Chondrocyte (in vitro differentiated cells): ENCODE results near the gene ZSCAN4. TPM values are rescaled to one million over a fixed set of nuclear protein-coding genes. Genes with fewer than 3 reads are reported as not detected.
A peak's percentile ranks its signal among the peaks of the same experiment; 100 is the strongest.

ENCODE experiments used
- DNase-seq: peaks from one replicate; pipeline ENCODE4 v3.0.0; 2021; ENCODE audit warnings: mixed read lengths, low spot score
- H3K27ac Mint-ChIP-seq: one replicate; pipeline ENCODE4 v1.8.0; 2021; ENCODE audit warnings: mild to moderate bottlenecking, moderate library complexity, mixed read lengths; ENCODE audit not compliant: unreplicated experiment
- H3K27me3 Mint-ChIP-seq: 2 replicates; pipeline ENCODE4 v1.8.0; 2021; ENCODE audit warnings: low read depth, mixed read lengths
- H3K36me3 Mint-ChIP-seq: 2 replicates; pipeline ENCODE4 v1.8.0; 2021; ENCODE audit warnings: low read depth, mixed read lengths
- H3K4me1 Mint-ChIP-seq: 2 replicates; pipeline ENCODE4 v1.8.0; 2021; ENCODE audit warnings: low read depth, mild to moderate bottlenecking, mixed read lengths
- H3K4me3 Mint-ChIP-seq: one replicate; pipeline ENCODE4 v1.8.0; 2021; ENCODE audit warnings: mild to moderate bottlenecking, moderate library complexity, mixed read lengths; ENCODE audit not compliant: unreplicated experiment
- H3K9me3 Mint-ChIP-seq: 2 replicates; pipeline ENCODE4 v1.8.0; 2021; ENCODE audit warnings: low read depth, mixed read lengths
- total RNA-seq: library from RNA; stranded (reverse); gene quantifications from 3 replicates; pipeline ENCODE4 v1.2.1, GENCODE V29; 2021
- TF ChIP-seq, protein P1 (sequence below): fragments of 200-600 bp; sonication (generic); IDR thresholded peaks from 2 replicates; pipeline ENCODE4 v1.5.0; 2021; ENCODE audit warnings: antibody characterized with exemption, mild to moderate bottlenecking, moderate library complexity

Gene ZSCAN4
- total RNA-seq, 1 donor from 2014 or later, result not detected

DNA sequence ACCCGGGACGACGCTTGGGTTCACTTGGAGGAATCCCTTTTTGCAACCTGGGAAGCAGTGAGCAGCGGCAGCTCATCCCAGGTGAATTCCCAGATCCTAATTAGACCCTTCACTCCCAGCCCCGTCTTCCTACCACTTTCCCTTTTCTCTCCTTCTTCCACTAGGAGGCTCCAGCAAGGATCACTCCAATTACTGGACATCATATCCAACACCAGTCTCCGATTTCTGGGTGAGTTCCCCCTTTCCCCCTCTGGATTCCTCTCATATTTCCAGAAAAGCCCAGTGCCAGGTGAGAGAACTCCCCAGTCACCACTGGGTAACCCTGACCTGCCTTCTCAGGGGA is 17.1 kb upstream of the ZSCAN4 start:
- TF ChIP-seq, protein P1, sequence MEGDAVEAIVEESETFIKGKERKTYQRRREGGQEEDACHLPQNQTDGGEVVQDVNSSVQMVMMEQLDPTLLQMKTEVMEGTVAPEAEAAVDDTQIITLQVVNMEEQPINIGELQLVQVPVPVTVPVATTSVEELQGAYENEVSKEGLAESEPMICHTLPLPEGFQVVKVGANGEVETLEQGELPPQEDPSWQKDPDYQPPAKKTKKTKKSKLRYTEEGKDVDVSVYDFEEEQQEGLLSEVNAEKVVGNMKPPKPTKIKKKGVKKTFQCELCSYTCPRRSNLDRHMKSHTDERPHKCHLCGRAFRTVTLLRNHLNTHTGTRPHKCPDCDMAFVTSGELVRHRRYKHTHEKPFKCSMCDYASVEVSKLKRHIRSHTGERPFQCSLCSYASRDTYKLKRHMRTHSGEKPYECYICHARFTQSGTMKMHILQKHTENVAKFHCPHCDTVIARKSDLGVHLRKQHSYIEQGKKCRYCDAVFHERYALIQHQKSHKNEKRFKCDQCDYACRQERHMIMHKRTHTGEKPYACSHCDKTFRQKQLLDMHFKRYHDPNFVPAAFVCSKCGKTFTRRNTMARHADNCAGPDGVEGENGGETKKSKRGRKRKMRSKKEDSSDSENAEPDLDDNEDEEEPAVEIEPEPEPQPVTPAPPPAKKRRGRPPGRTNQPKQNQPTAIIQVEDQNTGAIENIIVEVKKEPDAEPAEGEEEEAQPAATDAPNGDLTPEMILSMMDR, result no peak
- no peaks in the 10 kb centered on the region for H3K36me3 Mint-ChIP-seq
- no peak overlapping the region for H3K27ac Mint-ChIP-seq
- no peak overlapping the region for H3K4me3 Mint-ChIP-seq
- peaks cover 4% of the 10 kb centered on the region for H3K27me3 Mint-ChIP-seq
- H3K4me1 Mint-ChIP-seq, result no peaks in the 10 kb centered on the region
- H3K9me3 Mint-ChIP-seq, result peaks cover 11% of the 10 kb centered on the region
- DNase-seq, result no peak

DNA sequence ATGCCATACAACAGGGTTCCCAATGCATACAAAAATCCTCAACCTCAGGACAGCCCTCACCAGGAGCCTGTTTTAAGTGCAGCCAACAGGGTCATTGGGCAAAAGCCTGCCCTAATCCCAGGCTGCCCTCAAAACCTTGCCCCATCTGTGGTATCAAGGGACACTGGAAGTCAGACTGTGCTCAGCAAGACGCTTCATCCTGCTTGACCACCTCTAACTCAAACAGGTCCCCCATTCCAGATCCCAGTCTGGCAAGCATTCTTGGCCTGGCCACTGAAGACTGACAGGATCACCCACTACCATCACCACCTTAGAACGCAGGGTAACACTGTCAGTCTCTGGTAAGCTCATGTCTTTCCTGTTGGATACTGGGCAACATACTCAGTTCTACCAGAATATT is 15.0 kb upstream of the ZSCAN4 start:
- peaks cover 6% of the 10 kb centered on the region for H3K27me3 Mint-ChIP-seq
- no peak overlapping the region for H3K27ac Mint-ChIP-seq
- TF ChIP-seq, protein P1, result no peak
- peaks cover 11% of the 10 kb centered on the region for H3K9me3 Mint-ChIP-seq
- DNase-seq, result no peak
- no peak overlapping the region for H3K4me3 Mint-ChIP-seq
- no peaks in the 10 kb centered on the region for H3K36me3 Mint-ChIP-seq
- H3K4me1 Mint-ChIP-seq, result no peaks in the 10 kb centered on the region

DNA sequence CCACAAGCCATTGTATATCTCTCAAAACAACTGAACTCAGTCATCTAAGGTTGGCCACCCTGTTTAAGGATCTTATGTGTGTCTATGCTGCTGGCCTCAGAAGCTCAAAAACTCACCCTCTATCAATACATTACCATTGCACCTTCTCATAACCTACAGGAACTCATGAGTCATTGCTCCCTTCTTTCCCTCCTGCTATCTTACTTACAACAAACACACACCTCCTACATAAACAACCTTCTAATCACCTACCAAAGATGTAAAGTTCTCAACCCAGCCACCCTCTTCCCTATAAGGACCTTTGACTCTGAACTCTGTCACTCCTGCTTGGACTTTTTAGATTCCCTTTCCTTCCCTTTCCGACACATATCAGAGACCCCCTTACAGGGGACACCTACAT is 13.3 kb upstream of the ZSCAN4 start:
- H3K36me3 Mint-ChIP-seq, result no peaks in the 10 kb centered on the region
- H3K4me3 Mint-ChIP-seq, result no peak overlapping the region
- DNase-seq, result no peak
- H3K27me3 Mint-ChIP-seq, result peaks cover 15% of the 10 kb centered on the region
- H3K4me1 Mint-ChIP-seq, result no peaks in the 10 kb centered on the region
- TF ChIP-seq, protein P1, result no peak
- peaks cover 11% of the 10 kb centered on the region for H3K9me3 Mint-ChIP-seq
- no peak overlapping the region for H3K27ac Mint-ChIP-seq

DNA sequence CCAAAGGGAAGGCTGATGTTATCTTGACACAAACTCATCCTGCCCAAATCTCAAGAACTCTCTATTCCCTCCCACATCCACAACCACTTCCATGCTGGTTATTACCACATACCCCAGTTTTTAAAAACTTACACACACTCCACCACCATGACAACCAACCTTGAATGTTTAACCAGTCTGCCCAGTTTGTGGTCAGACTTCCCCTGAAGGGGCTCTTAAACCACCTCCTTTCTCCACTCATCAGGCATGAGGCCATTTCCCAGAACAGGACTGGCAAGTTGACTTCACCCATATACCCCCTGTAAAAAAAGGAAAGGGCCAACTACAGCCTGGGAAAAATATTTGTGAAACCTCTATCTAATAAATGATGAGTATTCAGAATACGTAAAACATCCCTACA is 12.4 kb upstream of the ZSCAN4 start:
- no peak overlapping the region for H3K27ac Mint-ChIP-seq
- DNase-seq, result no peak
- no peak overlapping the region for H3K4me3 Mint-ChIP-seq
- H3K9me3 Mint-ChIP-seq, result peaks cover 11% of the 10 kb centered on the region
- TF ChIP-seq, protein P1, result no peak
- H3K27me3 Mint-ChIP-seq, result peaks cover 22% of the 10 kb centered on the region
- H3K36me3 Mint-ChIP-seq, result no peaks in the 10 kb centered on the region
- H3K4me1 Mint-ChIP-seq, result no peaks in the 10 kb centered on the region

DNA sequence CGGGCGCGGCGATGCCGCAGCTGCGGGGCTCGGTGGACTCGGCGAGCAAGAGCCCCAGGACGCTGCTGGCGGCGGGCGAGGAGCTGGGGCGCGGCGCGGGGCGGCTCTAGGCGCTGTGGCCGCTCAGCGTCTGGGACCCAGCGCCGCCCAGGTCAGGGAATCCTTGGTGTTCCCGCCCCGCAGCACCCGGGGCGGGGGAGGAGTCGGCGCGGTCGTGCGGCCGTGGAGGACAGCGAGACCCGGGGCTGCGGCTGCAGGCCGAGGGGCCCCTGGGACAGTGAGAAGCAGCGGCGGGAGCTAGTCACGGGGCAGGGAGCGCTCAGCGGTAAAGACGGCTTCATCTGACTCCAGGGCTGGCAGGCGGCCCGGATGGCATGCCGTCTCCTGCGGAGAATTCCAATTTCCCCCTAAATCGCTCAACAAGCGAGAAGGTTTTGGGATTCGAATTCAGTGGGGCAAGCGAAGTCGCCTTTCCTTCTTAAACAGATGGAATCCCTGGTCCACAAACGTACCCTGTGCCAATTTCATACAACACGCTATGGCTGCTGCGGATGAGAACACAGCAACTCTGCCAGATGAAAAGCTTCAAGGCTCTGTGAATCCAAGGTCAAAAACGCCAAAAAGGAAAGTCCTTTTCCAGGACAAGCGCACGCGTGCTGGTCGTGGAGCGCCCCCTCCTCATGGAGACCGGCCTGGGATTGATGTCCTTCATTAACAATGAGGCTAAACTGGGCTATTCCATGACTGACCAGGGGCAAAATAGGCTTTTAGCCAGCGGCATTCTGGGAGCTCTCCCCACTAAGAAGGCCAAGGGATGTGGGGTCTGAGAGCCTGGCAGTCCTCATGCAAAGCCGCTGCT is 4.2 kb upstream of the ZSCAN4 start:
- peak overlapping the region; percentile 89 for H3K4me3 Mint-ChIP-seq
- TF ChIP-seq, protein P1, result no peak
- peaks cover 5% of the 10 kb centered on the region for H3K4me1 Mint-ChIP-seq
- peaks cover 16% of the 10 kb centered on the region for H3K27me3 Mint-ChIP-seq
- peak overlapping the region; percentile 68 for H3K27ac Mint-ChIP-seq
- no peak for DNase-seq
- H3K9me3 Mint-ChIP-seq, result no peaks in the 10 kb centered on the region
- no peaks in the 10 kb centered on the region for H3K36me3 Mint-ChIP-seq
